GM18909 (cell line): ENCODE measurements around the gene SLC1A4.

Source experiments
- ATAC-seq: cut with Tn5 transposase; IDR thresholded peaks from one replicate; pipeline ENCODE4 v1.9.1; 2021; ENCODE audit warnings: mild to moderate bottlenecking; ENCODE audit not compliant: unreplicated experiment, poor library complexity

SLC1A4 gene

GRCh38 chr2:64989126-64989981 lies at the start of gene SLC1A4:
SLC1A4 (plus strand) TSS chr2:64989399; CDS start chr2:64989644, 245 bp downstream.
- peak; percentile 75 for ATAC-seq

- ATAC-seq = no peak
These were observed 48.1 kb upstream of the SLC1A4 start for GRCh38 chr2:64941143-64941542.

- ATAC-seq = no peak
These were observed 47.4 kb upstream of the SLC1A4 start for GRCh38 chr2:64941801-64942200.

- ATAC-seq = no peak
These were observed 46.5 kb upstream of the SLC1A4 start for GRCh38 chr2:64942693-64943092.

GRCh38 chr2:64943387-64944150 lies 45.6 kb upstream of the SLC1A4 start:
- ATAC-seq = no peak

GRCh38 chr2:64944484-64944883 lies 44.7 kb upstream of the SLC1A4 start:
- no peak for ATAC-seq

GRCh38 chr2:64945973-64946768 lies 43.0 kb upstream of the SLC1A4 start:
- ATAC-seq = peak; percentile 89

- ATAC-seq = no peak
These were observed 42.4 kb upstream of the SLC1A4 start for GRCh38 chr2:64946769-64947247.

GRCh38 chr2:64947885-64948284 lies 41.3 kb upstream of the SLC1A4 start:
- ATAC-seq = no peak

GRCh38 chr2:64950226-64951160 lies 38.7 kb upstream of the SLC1A4 start:
- no peak for ATAC-seq

GRCh38 chr2:64951306-64951953 lies 37.8 kb upstream of the SLC1A4 start:
- ATAC-seq = no peak

GRCh38 chr2:64952096-64952495 lies 37.1 kb upstream of the SLC1A4 start:
- no peak for ATAC-seq

- no peak for ATAC-seq
These were observed 36.4 kb upstream of the SLC1A4 start for GRCh38 chr2:64952511-64953482.

GRCh38 chr2:64955467-64955866 lies 33.7 kb upstream of the SLC1A4 start:
- ATAC-seq = no peak

GRCh38 chr2:64957109-64957903 lies 31.9 kb upstream of the SLC1A4 start:
- ATAC-seq = no peak

GRCh38 chr2:64958556-64958955 lies 30.6 kb upstream of the SLC1A4 start:
- ATAC-seq = no peak

GRCh38 chr2:64960819-64961218 lies 28.4 kb upstream of the SLC1A4 start:
- ATAC-seq = no peak
